H1 (cell line): ENCODE data around the gene DHX36. TPM values are rescaled to one million over a fixed set of nuclear protein-coding genes. Genes with fewer than 3 reads are reported as not detected.

Experiments used
- CTCF ChIA-PET: fragments of 300-600 bp; sonication (Branson Sonifier 250); formaldehyde crosslinking; loops from one replicate; lab custom pipeline; 2021; ENCODE audit not compliant: partially characterized antibody; lab: Charles Lee
- POLR2A ChIA-PET: fragments of 300-600 bp; sonication (Branson Sonifier 250); formaldehyde crosslinking; loops from one replicate; lab custom pipeline; 2021; ENCODE audit warnings: inconsistent platforms; ENCODE audit not compliant: partially characterized antibody; lab: Charles Lee
- DNase-seq, 2 experiments: peaks; one replicate each; pipeline versions ENCODE4 v3.0.0 to v3.0.0-alpha.2; 2010 to 2022; ENCODE audit warnings: low spot score in 2 of 2, low read depth in 1 of 2, mixed read lengths in 1 of 2
- FAIRE-seq: peaks from 2 replicates; lab custom pipeline; 2011; peaks lifted over from hg19 to GRCh38; lab: Jason Lieb, UNC
- H2AFZ ChIP-seq: 2 replicates; pipeline ENCODE4 v1.8.1; 2012; ENCODE audit warnings: low read length, inconsistent platforms
- H2AK5ac ChIP-seq: 2 replicates; pipeline ENCODE4 v1.6.1; 2013; ENCODE audit warnings: low read depth, low read length
- H2BK120ac ChIP-seq: replicated peaks from 2 replicates; pipeline ENCODE3; 2013; ENCODE audit warnings: low read depth, low read length, inconsistent platforms
- H2BK12ac ChIP-seq: 2 replicates; pipeline ENCODE4 v1.6.1; 2013; ENCODE audit warnings: low read depth, low read length
- H2BK15ac ChIP-seq: 2 replicates; pipeline ENCODE4 v1.6.1; 2013; ENCODE audit warnings: low read length
- H2BK20ac ChIP-seq: 2 replicates; pipeline ENCODE4 v1.6.1; 2013; ENCODE audit warnings: low read length
- H2BK5ac ChIP-seq: 2 replicates; pipeline ENCODE4 v1.6.1; 2013; ENCODE audit warnings: low read depth, low read length
- H3K14ac ChIP-seq: 2 replicates; pipeline ENCODE4 v1.6.1; 2013; ENCODE audit warnings: inconsistent platforms; ENCODE audit not compliant: insufficient read length
- H3K18ac ChIP-seq: 2 replicates; pipeline ENCODE4 v1.6.1; 2013; ENCODE audit warnings: low read length; ENCODE audit errors: extremely low read depth
- H3K23ac ChIP-seq: 2 replicates; pipeline ENCODE4 v1.6.1; 2013; ENCODE audit warnings: inconsistent platforms; ENCODE audit not compliant: insufficient read length
- H3K23me2 ChIP-seq: 2 replicates; pipeline ENCODE4 v1.6.1; 2013; ENCODE audit warnings: low read depth, low read length
- H3K27ac ChIP-seq: 2 replicates; pipeline ENCODE4 v1.6.1; 2011; ENCODE audit warnings: low read depth, low read length, inconsistent platforms
- H3K27me3 ChIP-seq, 4 experiments: replicated peaks in 1 of 4; 1 replicate in 1 of 4; 2 replicates in 3 of 4; pipeline versions ENCODE4 v1.6.1 to v1.8.1; 2011 to 2013; ENCODE audit warnings: low read length in 3 of 4, mild to moderate bottlenecking in 3 of 4, inconsistent platforms in 2 of 4, mixed read lengths in 2 of 4, moderate library complexity in 1 of 4; ENCODE audit not compliant: control insufficient read depth in 3 of 4, insufficient read depth in 3 of 4; ENCODE audit errors: extremely low read depth in 1 of 4
- H3K36me3 ChIP-seq, 4 experiments: 2 replicates each; pipeline versions ENCODE4 v1.6.1 to v1.8.1; 2011 to 2013; ENCODE audit warnings: mild to moderate bottlenecking in 4 of 4, low read length in 3 of 4, moderate library complexity in 2 of 4, control low read depth in 1 of 4, inconsistent platforms in 1 of 4; ENCODE audit not compliant: insufficient read depth in 4 of 4, control insufficient read depth in 2 of 4
- H3K4ac ChIP-seq: replicated peaks from 2 replicates; pipeline ENCODE3; 2013; ENCODE audit warnings: low read length, low read depth, mixed read lengths, inconsistent platforms; ENCODE audit not compliant: insufficient read length
- H3K4me1 ChIP-seq, 4 experiments: replicated peaks in 1 of 4; 1 replicate in 1 of 4; 2 replicates in 3 of 4; pipeline versions ENCODE4 v1.6.1 to v1.8.1; 2011 to 2013; ENCODE audit warnings: low read length in 3 of 4, inconsistent platforms in 2 of 4, mixed read lengths in 1 of 4; ENCODE audit not compliant: insufficient read depth in 4 of 4, control insufficient read depth in 3 of 4
- H3K4me2 ChIP-seq, 2 experiments: 2 replicates each; pipeline versions ENCODE4 v1.6.1 to v1.8.1; 2011 to 2013; ENCODE audit warnings: low read depth in 2 of 2, low read length in 2 of 2, control low read depth in 1 of 2, inconsistent platforms in 1 of 2, mild to moderate bottlenecking in 1 of 2; ENCODE audit not compliant: insufficient read depth in 1 of 2
- H3K4me3 ChIP-seq, 4 experiments: fragments of 200-600, 300-600 bp in 1 of 4; sonication (generic), shearing (Covaris generic), sonication (Bioruptor Twin) in 1 of 4; 2 replicates each; pipeline versions ENCODE4 v1.5.1 to v1.8.1; 2011 to 2016; ENCODE audit warnings: low read length in 4 of 4, low read depth in 3 of 4, control low read depth in 2 of 4, inconsistent platforms in 2 of 4, mild to moderate bottlenecking in 2 of 4, mixed read lengths in 1 of 4, moderate library complexity in 1 of 4; ENCODE audit not compliant: insufficient read depth in 2 of 4; ENCODE audit errors: extremely low read depth in 1 of 4
- H3K56ac ChIP-seq: replicated peaks from 2 replicates; pipeline ENCODE3; 2013; ENCODE audit warnings: low read depth, mild to moderate bottlenecking, mixed read lengths, low read length, inconsistent platforms; ENCODE audit not compliant: insufficient read length
- H3K79me1 ChIP-seq: 2 replicates; pipeline ENCODE4 v1.6.1; 2013; ENCODE audit warnings: low read depth, low read length, control low read depth
- H3K79me2 ChIP-seq, 2 experiments: 2 replicates each; pipeline versions ENCODE4 v1.6.1 to v1.8.1; 2012 to 2013; ENCODE audit warnings: low read length in 2 of 2, mild to moderate bottlenecking in 2 of 2, inconsistent platforms in 1 of 2; ENCODE audit not compliant: insufficient read depth in 2 of 2, control insufficient read depth in 1 of 2
- H3K9ac ChIP-seq, 4 experiments: replicated peaks in 1 of 4; 1 replicate in 1 of 4; 2 replicates in 3 of 4; pipeline versions ENCODE4 v1.6.1 to v1.8.1; 2011 to 2013; ENCODE audit warnings: low read depth in 3 of 4, low read length in 3 of 4, control low read depth in 2 of 4, mild to moderate bottlenecking in 2 of 4, moderate library complexity in 2 of 4, inconsistent platforms in 1 of 4; ENCODE audit errors: extremely low read depth in 1 of 4
- H3K9me3 ChIP-seq, 2 experiments: 2 replicates each; pipeline versions ENCODE4 v1.6.1 to v1.8.1; 2012 to 2013; ENCODE audit warnings: mild to moderate bottlenecking in 2 of 2, moderate library complexity in 2 of 2, control low read depth in 1 of 2, inconsistent platforms in 1 of 2, low read depth in 1 of 2, low read length in 1 of 2, mixed read lengths in 1 of 2; ENCODE audit not compliant: insufficient read depth in 2 of 2
- H4K20me1 ChIP-seq, 2 experiments: replicated peaks in 1 of 2; 2 replicates each; pipeline versions ENCODE3 to v1.8.1; 2011 to 2013; ENCODE audit warnings: inconsistent platforms in 2 of 2, low read length in 2 of 2, mild to moderate bottlenecking in 1 of 2; ENCODE audit not compliant: insufficient read depth in 2 of 2, control insufficient read depth in 1 of 2
- H4K5ac ChIP-seq: 2 replicates; pipeline ENCODE4 v1.6.1; 2013; ENCODE audit warnings: low read length, low read depth, mixed read lengths, inconsistent platforms; ENCODE audit not compliant: insufficient read length
- H4K8ac ChIP-seq: 2 replicates; pipeline ENCODE4 v1.8.0; 2013; ENCODE audit warnings: mild to moderate bottlenecking, moderate library complexity, low read length, inconsistent platforms; ENCODE audit not compliant: insufficient read depth; ENCODE audit errors: extremely low read depth
- H4K91ac ChIP-seq: replicated peaks from 2 replicates; pipeline ENCODE3; 2013; ENCODE audit warnings: low read length, mixed read lengths, inconsistent platforms; ENCODE audit not compliant: insufficient read length
- BCL11A ChIP-seq, 2 experiments: IDR thresholded peaks; one replicate each; pipeline ENCODE4 v1.6.1; 2011; ENCODE audit warnings: low read depth in 2 of 2, low read length in 2 of 2, mild to moderate bottlenecking in 2 of 2
- JUN ChIP-seq: IDR thresholded peaks from 2 replicates; pipeline ENCODE4 v1.6.1; 2011; ENCODE audit warnings: low read depth, mild to moderate bottlenecking, improper control_type of control experiment, low read length
- KDM1A ChIP-seq: fragments of 200-600, 300-600 bp; sonication (generic); IDR thresholded peaks from 2 replicates; pipeline ENCODE4 v1.7.1; 2016; ENCODE audit warnings: mild to moderate bottlenecking, low read length, borderline replicate concordance
- KDM5A ChIP-seq: fragments of 200-600 bp; IDR thresholded peaks from 2 replicates; pipeline ENCODE4 v1.7.1; 2012; ENCODE audit warnings: mild to moderate bottlenecking, low read length, inconsistent platforms, mixed read lengths
- POLR2AphosphoS5 ChIP-seq: IDR thresholded peaks from 2 replicates; pipeline ENCODE4 v1.6.1; 2011; ENCODE audit warnings: low read depth, low read length
- TCF12 ChIP-seq: IDR thresholded peaks from 2 replicates; pipeline ENCODE4 v1.6.1; 2011; ENCODE audit warnings: low read depth, mild to moderate bottlenecking, low read length
- WGBS, 2 experiments: shearing (Covaris generic) in 1 of 2; methylation state at CpG; one replicate each; pipeline versions ENCODE4 v1.1.6 to v1.1.7; 2013 to 2015; ENCODE audit warnings: low lambda C conversion rate in 2 of 2, mixed read lengths in 2 of 2, inconsistent platforms in 1 of 2, low coverage in 1 of 2, missing lambda C conversion rate in 1 of 2; ENCODE audit not compliant: insufficient replicate concordance in 2 of 2, insufficient coverage in 1 of 2, insufficient read length in 1 of 2; ENCODE audit errors: extremely low coverage in 1 of 2, missing lambda C conversion rate in 1 of 2; 5-methylcytosine and 5-hydroxymethylcytosine counted together
- polyA plus RNA-seq, 7 experiments: library from polyadenylated mRNA; depleted of rRNA in 3 of 7; stranded (reverse) in 5 of 7; unstranded in 2 of 7; fragments of >200 nt in 5 of 7; fragments of 200-250 nt in 2 of 7; gene quantifications; 1 replicate in 5 of 7; 2 replicates in 1 of 7; 4 replicates in 1 of 7; pipeline versions ENCODE4 v1.2.1 to v1.2.3, GENCODE V29; 2011 to 2013; ENCODE audit warnings: missing spikeins in 2 of 7, mixed read lengths in 2 of 7
- total RNA-seq: library from RNA; stranded (reverse); fragmentation: NEBNext Ultra II Directional; extraction: Animal tissue kit (Norgen Biotek cat#: 25700); gene quantifications from 2 replicates; pipeline ENCODE4 v1.2.1, GENCODE V29; 2021

The DHX36 gene
- total and polyA plus RNA-seq, 2 of the 8 experiments (the other 6 are each of a cell fraction or from before 2014, with no cell fraction given) = 44.9 to 131 TPM

- H2AK5ac ChIP-seq = no peak overlapping the region
Observed at GRCh38 chr3:154349223-154349622, 24.9 kb upstream of the DHX36 start.

More at GRCh38 chr3:154349223-154349622, 24.9 kb upstream of the DHX36 start:
- H3K27me3 ChIP-seq = no peaks in the 10 kb centered on the region
- 56% methylated on average over 2 of the region's 2 CpGs; no CpG with 5 or more reads in 1 of the 2 experiments for whole genome bisulfite sequencing, 2 experiments
- H2BK15ac ChIP-seq = no peak overlapping the region
- no peaks in the 10 kb centered on the region for H3K79me2 ChIP-seq
- no peaks in the 10 kb centered on the region for H4K20me1 ChIP-seq
- H2AFZ ChIP-seq = no peak overlapping the region
- H2BK120ac ChIP-seq = no peak overlapping the region
- no peaks in the 10 kb centered on the region for H3K23me2 ChIP-seq
- CTCF ChIA-PET = no interaction called here
- no peak overlapping the region for H2BK5ac ChIP-seq
- FAIRE-seq (no peak), DNase-seq (no peak)
- no peak overlapping the region for H3K18ac ChIP-seq
- H3K4me2 ChIP-seq = no peak overlapping the region
- no peaks in the 10 kb centered on the region; a peak in 1 of 7 replicates for H3K4me1 ChIP-seq
- no peak for TF ChIP-seq TCF12
- TF ChIP-seq JUN = no peak
- no peak for TF ChIP-seq KDM1A
- no peak for TF ChIP-seq POLR2AphosphoS5
- no peak for TF ChIP-seq BCL11A (IDR thresholded peaks at IDR 0.05; ENCODE audit: low read depth in 2 of 2, low read length in 2 of 2)
- no peak for TF ChIP-seq KDM5A
- H3K9ac ChIP-seq = no peak overlapping the region
- H3K9me3 ChIP-seq = no peaks in the 10 kb centered on the region
- H3K56ac ChIP-seq = no peak overlapping the region
- no peak overlapping the region for H3K27ac ChIP-seq
- H2BK12ac ChIP-seq = no peak overlapping the region
- H4K5ac ChIP-seq = no peak overlapping the region
- POLR2A ChIA-PET = no interaction called here
- no peak overlapping the region for H3K4me3 ChIP-seq
- H3K4ac ChIP-seq = no peak overlapping the region
- no peak overlapping the region for H3K23ac ChIP-seq
- H2BK20ac ChIP-seq = no peak overlapping the region
- H4K8ac ChIP-seq = no peak overlapping the region
- no peaks in the 10 kb centered on the region for H3K79me1 ChIP-seq
- H3K36me3 ChIP-seq = no peaks in the 10 kb centered on the region
- no peak overlapping the region for H3K14ac ChIP-seq
- H4K91ac ChIP-seq = no peak overlapping the region
